GM18508 (cell line): ENCODE measurements around the gene TAS2R38.
"Not testable (repeated sequence)": the region's sequence is repeated elsewhere in the genome, so short reads cannot be mapped to it uniquely, and the experiment has no call there.

Experiments
- ATAC-seq: cut with Tn5 transposase; IDR thresholded peaks from one replicate; pipeline ENCODE4 v1.9.1; 2021; ENCODE audit warnings: moderate number of reproducible peaks; ENCODE audit not compliant: insufficient read depth, unreplicated experiment

TAS2R38 gene

GRCh38 chr7:141973673-141974072 lies at the start of gene TAS2R38:
TSS of gene TAS2R38 (minus strand) at chr7:141973773. CDS start at chr7:141973689, 84 bp downstream.
- no peak for ATAC-seq

DNA sequence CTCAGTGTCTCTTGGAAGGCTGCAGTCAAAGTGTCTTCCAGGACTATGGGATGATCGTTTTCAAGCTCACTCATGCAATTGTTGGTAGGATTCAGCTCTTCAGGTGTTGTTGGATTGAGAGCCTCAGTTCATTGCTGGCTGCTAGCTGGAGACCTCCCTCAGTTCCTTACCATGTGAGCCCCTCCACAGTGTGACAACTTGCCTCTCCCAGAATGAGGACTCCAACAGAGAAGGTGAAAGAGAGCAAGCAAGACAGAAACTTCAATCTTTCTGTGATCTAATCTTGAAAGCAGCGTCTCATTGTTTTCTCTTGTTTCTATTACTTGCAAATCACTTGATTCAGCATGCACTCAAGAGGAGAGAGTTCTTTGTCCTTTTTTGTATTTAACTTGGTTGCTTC lies 44.6 kb upstream of the TAS2R38 start:
- no peak for ATAC-seq

DNA sequence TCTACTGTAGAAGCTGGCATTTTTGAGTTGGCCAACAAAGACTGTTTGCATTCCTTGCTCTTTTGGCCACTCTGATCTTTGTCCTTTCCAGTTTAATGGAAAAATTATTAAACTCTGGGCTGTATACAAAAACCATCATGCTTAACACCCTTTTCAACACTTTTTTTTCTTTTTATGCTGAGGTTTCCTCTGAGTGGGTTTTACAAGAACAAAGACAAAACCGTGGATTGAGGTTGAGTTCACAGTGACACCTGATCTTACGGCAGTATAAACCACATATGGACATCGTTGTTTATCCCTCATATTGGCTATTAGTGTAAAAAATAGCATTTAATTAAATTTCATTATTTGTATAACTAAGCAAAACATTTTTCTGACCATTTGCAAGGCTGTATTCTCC lies 43.9 kb upstream of the TAS2R38 start:
- no peak for ATAC-seq

DNA sequence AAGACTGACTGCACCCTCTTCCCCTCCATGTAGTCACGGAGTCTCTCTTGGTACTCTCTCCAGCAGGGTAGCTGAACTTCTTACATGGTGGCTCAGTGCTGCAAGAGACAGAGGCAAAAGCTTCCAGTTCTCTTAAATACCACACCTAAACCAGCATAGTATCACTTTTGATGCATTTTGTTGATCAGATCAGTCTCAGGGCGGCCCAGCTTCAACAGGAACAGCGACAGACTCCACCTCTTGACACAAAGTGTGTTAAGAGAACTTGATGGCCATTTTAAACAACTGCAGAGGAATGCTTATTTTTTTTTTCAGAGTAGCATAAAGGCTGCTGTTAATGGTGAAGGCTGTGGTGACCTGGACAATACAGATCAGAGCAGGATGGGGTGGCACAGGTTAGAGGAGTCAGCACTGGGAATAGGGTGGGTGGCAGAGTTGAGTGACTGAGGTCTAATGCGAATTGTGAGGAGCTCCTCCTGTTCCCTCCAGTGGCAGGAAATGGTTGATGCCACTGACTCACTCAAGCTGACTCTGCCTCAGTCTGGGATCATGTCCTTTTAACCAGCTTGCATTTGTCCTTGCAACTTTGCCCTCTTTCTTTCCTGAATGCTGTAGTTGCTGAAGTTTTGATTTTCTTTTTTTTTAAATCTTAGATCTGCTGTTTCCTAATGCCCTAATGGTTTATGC lies 39.4 kb upstream of the TAS2R38 start:
- ATAC-seq: no peak

GRCh38 chr7:142010952-142011548 lies 37.5 kb upstream of the TAS2R38 start:
- no peak for ATAC-seq

GRCh38 chr7:142009187-142009586 lies 35.6 kb upstream of the TAS2R38 start:
- no peak for ATAC-seq

GRCh38 chr7:142006577-142006976 lies 33.0 kb upstream of the TAS2R38 start:
- no peak for ATAC-seq

GRCh38 chr7:142002179-142002578 lies 28.6 kb upstream of the TAS2R38 start:
- no peak for ATAC-seq

- no peak for ATAC-seq
Measured at GRCh38 chr7:142001163-142001874, 27.7 kb upstream of the TAS2R38 start.

DNA sequence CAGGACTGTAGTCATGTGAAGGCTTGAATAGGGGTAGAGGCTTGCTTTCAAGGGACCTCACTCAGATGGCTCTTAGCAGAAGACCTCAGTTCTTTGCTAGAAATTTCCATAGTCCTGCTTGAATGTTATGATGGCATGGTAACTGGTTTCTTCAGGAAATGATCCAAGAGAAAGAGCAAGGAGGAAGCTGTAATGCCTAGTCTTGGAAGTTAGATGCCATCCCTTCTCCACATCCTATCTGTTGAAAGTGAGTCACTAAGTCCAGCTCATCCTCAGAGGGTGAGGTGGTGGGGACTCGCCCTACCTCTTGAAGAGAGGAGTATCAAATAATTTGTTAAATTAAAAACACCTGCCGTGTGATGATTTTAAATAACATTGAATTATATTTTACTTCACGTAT lies 26.7 kb upstream of the TAS2R38 start:
- no peak for ATAC-seq

- ATAC-seq: no peak
Measured at GRCh38 chr7:141999058-141999623, 25.6 kb upstream of the TAS2R38 start.

GRCh38 chr7:141993354-141993753 lies 19.8 kb upstream of the TAS2R38 start:
- ATAC-seq: no peak

DNA sequence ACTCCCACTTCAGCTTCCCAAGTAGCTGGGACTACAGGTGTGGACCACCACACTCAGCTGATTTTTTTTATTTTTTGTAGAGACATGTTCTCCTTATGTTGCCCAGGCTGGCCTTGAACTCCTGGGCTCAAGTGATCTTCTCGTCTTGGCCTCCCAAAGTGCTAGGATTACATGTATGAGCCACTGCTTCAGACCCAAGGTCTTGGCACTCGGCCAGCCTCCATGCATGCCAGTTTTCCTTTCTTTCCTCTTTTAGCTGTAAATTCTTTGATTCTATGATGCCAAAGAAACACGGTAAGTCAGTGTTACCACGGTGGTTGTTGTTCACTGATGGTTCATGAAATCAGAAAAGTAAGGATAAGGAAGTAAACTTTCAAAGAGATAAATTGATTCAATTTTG lies 19.1 kb upstream of the TAS2R38 start:
- no peak for ATAC-seq

DNA sequence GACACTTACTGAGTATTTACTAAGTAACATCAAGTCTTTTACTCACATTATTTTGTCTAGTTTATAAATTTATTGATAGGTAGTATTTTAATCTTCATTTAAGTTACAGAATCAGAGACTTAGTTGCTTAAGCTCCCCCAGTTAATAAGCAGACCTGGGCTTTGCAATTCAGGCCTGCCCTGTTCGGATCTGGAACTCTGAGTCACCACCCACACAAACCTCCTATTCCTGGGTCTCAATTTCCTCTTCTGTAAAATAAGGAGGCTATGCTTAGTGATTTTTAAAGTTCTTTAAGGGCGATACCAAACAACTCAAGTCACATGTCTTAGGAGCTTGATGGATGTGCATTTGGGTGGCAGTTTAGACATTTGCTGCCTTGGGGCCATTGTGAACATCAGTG lies 18.6 kb upstream of the TAS2R38 start:
- no peak for ATAC-seq

- ATAC-seq: no peak
Measured at GRCh38 chr7:141991140-141991539, 17.6 kb upstream of the TAS2R38 start.

DNA sequence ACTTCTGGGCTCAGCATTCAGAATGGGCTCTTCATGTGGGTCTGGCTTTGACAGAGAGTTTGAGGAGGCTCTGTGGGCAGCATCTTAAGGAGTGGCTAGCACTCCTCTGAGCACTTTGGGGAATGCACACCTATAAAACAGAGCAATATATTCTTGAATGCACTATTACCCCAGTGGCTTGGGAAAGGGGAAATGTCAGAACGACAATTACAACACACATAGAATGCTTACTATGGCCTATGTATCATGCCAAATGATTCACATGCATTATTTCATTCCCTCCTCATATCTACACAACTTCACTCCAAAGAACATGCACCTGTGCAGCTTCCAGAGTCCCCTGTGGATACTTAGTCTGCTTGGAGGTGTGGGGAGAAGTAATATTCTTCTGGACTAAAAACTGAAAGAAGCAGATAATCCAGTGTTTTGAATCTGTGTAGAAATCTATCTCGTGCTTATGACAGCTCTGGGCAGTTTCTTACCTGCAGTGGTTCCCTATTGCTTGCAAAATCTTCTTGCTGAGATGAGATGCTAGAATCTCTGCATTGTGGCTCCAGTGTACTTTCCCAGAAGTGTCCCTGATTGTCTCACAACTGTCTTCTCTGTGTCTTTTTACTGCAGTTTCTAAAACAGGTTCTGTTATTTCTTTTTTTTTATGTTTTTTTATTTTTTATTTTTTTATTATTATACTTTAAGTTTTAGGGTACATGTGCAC lies 16.6 kb upstream of the TAS2R38 start:
- no peak for ATAC-seq

GRCh38 chr7:141987803-141988202 lies 14.2 kb upstream of the TAS2R38 start:
- ATAC-seq: not testable (repeated sequence)

- no peak for ATAC-seq
Measured at GRCh38 chr7:141986923-141987322, 13.3 kb upstream of the TAS2R38 start.

DNA sequence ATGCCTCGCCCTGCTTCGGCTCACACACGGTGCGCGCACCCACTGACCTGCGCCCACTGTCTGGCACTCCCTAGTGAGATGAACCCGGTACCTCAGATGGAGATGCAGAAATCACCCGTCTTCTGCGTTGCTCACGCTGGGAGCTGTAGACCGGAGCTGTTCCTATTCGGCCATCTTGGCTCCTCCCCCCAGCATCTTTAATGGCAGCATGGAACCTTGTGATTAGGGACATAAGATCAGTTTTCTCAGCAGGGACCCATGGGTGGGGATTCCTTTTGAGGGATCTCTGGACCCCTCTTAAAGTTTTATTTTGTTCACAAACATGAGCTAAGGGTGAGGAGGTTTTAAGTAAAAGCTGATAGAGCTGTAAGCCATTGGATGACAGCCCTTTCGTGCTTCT lies 12.4 kb upstream of the TAS2R38 start:
- ATAC-seq: not testable (repeated sequence)

DNA sequence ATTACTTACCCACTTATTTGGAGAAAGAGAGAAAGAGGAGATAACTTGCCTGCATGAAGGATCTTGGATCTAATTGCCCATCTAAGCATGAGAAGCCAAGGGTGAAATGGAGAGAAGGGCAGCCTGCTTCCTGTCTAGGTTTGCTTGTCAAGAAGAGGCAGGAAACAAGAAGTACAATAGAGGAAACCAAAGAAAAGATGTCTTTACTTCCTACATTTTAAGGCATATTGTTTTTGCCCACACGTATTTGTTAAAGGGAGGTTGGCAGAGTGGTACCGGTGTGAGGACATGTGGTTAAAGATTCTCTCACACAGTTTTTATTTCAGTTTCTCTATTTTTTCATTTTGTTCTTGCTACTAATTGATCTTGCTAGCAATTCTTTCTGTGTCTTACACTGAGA lies 6.0 kb upstream of the TAS2R38 start:
- ATAC-seq: no peak

- ATAC-seq: no peak
Measured at GRCh38 chr7:141978351-141978750, 4.8 kb upstream of the TAS2R38 start.
